Measurements from ENCODE around the gene PREPL.
"Not testable (repeated sequence)": the region's sequence is repeated elsewhere in the genome, so short reads cannot be mapped to it uniquely, and the experiment has no call there.

PREPL gene

DNA sequence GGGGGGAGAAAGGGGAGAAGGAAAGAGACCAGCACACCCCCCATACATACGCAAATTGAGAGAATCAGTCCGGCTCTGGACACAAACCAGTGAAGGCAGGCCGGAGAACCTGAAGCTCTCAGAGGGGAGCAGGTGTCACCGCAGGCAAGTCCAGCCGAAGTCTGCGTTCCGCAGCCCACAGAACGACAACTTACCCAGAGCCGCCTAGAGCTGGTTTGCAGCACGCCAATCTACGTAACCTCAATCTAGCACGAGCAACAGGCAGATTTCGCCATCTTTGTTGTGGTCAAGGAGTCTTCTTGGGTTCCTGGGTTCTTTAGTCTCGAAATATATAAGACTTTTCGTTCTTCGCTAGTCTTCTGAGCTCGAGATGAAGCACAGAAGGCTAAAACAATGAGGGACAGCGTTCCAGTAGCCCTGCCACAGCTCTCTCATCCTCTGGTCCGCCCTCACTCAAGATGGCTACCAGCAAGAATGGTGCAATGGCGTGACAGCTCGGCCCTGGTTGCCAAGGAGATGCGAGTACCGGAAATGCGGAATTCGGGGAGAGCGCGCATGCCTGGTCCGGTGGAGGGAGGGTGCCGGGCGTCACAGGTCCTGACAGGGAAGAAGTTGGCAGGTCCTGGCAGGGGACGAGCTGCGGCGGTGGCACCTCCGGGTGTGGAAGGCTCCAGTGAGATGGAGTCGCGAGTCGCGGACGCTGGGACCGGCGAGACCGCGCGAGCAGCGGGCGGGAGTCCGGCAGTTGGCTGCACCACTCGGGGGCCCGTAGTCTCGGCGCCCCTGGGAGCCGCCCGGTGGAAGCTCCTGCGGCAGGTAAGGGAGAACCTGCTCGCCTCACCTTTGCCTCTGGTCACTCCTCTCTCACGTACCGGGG, at the start of gene PREPL, which contains the start of gene CAMKMT:
TSS of gene PREPL (minus strand) at position 165 of the 877 bp plus-strand sequence. CDS start 15,152 bp downstream, outside the sequence.
TSS of gene CAMKMT (plus strand) at position 618 of the 877 bp plus-strand sequence.
- DNase-seq: peak; percentile 82 to 99 (median 96)

DNA sequence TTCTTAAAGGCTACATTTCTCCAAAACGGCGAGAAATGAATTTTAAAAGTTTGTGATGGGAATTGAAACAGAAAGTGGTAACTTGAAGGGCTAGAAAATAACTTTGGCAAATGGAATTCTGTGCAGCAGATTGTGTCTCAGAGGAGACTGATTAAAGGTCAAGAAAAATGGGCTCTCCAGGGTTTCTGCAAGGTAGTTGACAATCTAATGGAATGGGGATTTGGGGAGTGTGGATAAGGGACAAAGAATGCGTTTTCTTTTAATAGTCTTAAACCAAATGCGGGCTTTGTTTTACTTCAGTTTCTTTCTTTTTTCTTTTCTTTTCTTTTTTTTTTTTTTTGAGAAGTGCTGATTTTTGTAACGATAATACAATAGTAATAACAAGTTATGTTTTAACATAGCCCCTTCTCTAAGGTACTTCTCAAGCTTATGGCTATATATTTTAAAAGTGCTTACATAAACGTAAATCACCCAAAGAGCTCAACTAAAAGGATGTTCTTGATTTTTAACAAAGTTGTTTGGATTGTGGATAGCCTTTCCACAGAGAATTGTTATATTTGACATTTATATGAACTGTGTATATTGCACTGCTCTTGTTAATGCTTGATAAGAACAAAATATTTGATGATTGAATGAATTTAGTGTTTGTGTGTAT, 37.1 kb upstream of the PREPL start:
- no peak for DNase-seq

GRCh38 chr2:44397447-44398175, 36.3 kb upstream of the PREPL start:
- DNase-seq: no peak

DNA sequence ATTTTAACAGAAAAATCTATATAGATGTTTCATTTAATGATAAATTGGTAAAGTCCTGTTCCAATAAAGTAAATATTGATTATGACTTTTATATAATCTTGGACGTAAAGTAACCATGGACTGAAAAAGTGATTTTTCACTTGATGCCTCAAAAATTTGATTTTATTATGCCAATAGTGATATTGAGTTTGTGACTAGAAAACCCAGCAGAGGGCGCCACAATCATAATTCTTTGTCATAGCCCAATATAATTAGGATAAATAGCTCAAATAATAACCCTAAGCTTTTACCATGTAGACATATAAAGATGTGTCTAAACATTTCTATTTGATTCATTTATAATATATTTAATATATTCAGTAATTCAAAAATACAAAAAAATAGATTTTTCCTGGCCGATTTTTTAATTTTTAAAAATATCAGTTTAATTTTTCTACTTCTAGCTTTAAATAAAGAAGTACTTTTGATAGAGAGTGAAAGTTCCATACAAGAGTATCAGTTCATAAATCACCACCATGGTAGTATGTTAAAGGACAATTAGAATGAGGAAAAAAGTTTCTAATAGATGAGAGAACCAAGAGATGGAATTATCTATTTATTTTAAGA, 31.1 kb upstream of the PREPL start:
- peak in 18 of 51 donors; percentile 1 to 47 (median 4) for DNase-seq

GRCh38 chr2:44389895-44390294, 28.6 kb upstream of the PREPL start:
- DNase-seq: no peak

GRCh38 chr2:44388877-44389276, 27.6 kb upstream of the PREPL start:
- DNase-seq: no peak

DNA sequence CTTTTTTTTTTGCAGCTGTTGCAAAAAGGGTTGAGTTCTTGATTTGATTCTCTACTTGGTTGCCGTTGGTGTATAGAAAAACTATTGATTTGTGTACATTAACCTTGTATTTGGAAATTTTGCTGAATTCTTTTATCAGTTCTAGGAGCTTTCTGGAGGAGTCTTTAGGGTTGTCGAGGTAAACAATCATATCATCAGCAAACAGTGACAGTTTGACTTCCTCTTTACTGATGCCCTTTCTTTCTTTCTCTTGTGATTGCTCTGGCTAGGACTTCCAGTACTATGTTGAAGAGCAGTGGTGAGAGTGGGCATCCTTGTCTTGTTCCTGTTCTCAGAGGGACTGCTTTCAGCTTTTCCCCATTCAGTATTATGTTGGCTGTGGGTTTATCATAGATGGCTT, 23.9 kb upstream of the PREPL start:
- not testable (repeated sequence) for DNase-seq

DNA sequence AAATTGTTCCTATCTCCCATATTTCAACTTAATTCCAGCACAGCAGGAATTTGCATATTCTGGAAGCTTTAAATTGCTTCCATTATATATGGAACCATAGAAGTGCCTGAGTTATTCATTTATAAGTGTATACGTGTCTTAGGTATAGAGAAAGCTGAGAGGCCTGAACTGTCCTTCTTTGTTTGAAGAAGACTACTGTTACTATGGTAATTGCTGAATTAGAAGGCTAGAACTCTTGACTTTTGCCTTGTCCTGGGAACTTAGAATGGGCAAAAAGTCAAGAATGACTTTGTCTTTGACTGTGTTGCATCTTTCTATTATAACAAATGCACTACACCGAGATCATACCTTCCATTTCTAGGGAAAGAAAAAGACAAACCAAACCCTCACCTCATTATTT, 16.2 kb upstream of the PREPL start:
- DNase-seq: no peak

GRCh38 chr2:44372246-44372645, 11.0 kb upstream of the PREPL start:
- DNase-seq: no peak

- DNase-seq: no peak
These were observed 10.2 kb upstream of the PREPL start for GRCh38 chr2:44371445-44371844.

- DNase-seq: no peak
These were observed 8.1 kb upstream of the PREPL start for GRCh38 chr2:44369392-44369791.

GRCh38 chr2:44367591-44367990, 6.3 kb upstream of the PREPL start:
- DNase-seq: no peak

DNA sequence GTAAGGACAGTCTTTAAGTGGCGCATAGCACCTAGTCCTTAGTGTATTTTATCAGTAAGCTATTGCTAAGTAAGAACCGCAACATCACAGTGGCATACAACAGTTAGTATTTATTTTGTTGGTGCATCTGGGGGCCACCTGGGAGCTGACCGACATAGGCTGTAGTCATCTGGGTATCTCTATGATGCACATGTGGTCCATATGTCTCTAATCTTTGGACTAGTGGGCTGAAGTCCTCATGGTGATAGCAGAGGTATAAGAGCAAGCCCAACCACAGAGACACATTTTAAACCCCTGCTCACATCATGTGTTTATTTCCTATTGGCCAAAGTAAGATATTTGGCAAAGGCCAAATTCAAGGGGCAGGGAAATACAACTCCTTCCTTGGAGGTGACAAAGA, 3.3 kb upstream of the PREPL start:
- no peak for DNase-seq

GRCh38 chr2:44362207-44363015, 1.1 kb upstream of the PREPL start:
- peak in 31 of 51 donors; percentile 6 to 75 (median 38) for DNase-seq

DNA sequence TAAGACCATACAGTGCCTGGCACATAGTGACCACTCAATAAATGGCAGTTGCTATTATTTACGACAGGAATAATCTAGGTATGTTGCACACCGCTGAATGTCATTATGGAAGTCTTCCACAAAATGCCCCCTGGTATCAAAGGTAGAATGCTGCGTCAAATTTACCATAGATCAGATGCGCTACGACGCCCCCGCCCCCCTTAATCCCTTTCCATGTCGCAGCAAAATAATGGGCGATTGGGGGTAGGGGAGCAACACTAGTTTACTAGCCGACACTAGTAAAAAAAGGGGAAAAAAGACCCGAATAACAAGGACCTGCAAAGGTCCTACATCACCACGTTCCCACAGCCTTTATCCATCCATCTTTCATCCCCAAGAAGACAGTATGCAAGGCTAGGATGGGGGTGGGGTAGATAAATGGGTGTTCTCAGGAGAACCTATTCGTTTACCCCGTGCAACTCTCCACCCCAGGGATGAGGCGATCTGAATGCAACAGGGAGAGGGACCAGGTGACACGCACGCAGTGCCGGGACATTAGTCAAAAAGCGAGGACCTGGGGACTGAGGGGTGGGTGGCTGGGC, 455 bp downstream of the PREPL start:
- DNase-seq: peak in 8 of 51 donors; percentile 29 to 65 (median 58)

DNA sequence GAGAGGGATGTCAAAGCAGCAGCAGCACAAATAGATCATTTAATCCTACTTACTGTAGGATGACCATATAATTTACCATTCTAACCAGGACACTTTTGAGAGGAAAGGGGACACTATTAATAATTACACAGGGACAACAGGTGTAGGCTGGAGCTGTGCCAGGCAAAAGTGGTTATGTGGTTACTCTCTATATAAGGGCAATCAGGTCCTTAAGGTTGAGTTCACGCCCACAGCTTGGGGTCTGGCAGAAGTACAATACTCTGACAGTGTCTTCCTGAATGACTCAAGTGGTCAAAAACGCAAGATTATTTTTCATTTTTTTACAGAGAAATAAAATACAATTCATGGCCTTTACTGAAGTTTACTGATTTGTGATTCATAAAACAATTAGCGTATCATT, 2.8 kb downstream of the PREPL start:
- no peak for DNase-seq

GRCh38 chr2:44354761-44355160, 6.5 kb downstream of the PREPL start:
- DNase-seq: no peak

DNA sequence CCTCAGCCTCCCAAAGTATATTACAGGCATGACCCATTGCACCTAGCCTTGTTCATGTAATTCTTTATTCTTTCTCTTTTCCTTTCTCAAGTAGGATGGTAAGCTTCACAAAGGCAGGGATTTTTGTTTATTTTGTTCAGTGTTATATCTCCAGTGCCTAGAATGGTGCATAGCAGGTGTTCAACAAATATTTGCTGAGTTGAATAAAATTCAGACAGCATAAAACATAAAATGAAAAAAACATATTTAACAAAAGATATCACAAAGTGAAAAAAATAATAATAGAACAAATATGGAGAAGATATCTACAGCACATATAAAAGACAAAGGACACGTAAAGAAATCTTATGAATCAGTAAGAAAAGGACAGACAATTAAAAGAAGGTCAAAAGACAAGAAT, 8.8 kb downstream of the PREPL start:
- DNase-seq: no peak

DNA sequence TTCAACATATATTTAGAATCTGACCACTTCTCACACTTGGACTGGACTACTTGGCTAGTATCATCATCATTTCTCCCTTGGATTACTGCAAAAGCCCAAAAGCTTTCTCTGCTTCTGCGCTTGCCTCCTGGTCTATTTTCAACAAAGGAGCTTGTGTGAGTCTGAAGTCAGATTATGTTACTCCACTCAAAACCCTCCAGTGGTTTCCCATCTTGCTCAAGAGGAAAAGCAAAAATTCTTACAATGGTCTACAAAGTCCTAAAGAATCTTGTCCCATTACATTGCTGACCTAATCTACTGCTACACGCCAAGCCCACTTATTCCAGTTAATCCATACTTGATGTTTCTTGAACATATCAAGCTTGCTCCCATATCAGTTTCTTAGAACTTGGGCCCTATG, 9.6 kb downstream of the PREPL start:
- DNase-seq: no peak

GRCh38 chr2:44351088-44351487, 10.2 kb downstream of the PREPL start:
- DNase-seq: no peak
